ENCODE data around the gene CELF3. TPM values are rescaled to one million over a fixed set of nuclear protein-coding genes. Genes with fewer than 3 reads are reported as not detected.

CELF3 gene
- total RNA-seq = not detected in 2 replicates

GRCh38 chr1:151716771-151717631 is at the start of gene CELF3:
CELF3 (minus strand) TSS chr1:151716803; CDS start chr1:151716020, 783 bp downstream.

GRCh38 chr1:151762941-151763921 is 46.6 kb upstream of the CELF3 start, which contains the start of gene MRPL9:
MRPL9 (minus strand) TSS chr1:151763496; CDS start chr1:151763479, 17 bp downstream.

DNA sequence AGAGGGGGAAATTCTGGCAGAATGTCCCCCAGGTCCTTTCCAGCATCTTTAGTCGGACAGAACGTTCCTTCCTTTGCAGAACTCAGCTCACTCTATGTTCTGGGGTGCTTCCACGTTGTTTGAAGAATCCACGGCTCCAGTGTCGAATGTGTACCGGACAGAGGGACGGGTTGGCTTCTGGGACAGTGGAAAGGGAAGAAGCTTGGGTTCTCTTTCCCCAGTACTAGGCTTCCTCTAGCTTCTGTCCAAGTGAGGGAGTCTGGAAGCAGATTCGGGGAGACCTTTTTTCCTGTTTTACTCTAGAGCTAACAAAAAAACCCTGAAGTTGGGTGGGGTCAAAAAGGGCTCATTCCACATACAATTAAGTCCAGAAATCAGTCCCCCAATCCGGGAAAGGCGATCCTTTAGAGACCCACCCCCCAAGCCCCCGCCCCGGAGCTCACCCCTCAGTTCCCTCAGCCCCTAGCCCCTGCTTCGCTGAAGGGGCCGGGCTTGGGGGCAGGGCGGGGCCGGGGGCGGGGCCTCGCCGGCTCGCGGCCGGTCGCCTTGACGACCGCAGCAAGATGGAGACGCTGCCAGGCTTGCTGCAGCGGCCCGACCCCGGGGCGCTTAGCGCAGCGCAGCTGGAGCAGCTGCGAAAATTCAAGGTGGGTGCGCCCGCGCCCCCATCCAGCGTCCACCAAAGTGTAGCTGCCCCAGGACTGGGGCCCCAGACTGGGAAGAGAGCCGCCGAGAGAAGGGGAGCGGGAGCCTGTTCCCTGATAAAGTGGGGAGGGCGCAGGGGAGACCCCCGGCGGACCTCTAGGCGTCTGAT is 4.6 kb upstream of the CELF3 start, which contains the start of gene RIIAD1:
Gene RIIAD1, plus strand, starts transcription at position 549 of the 814 bp plus-strand sequence. Its CDS starts 15 bp downstream, at position 564.

Other genes starting within 250 kb of the CELF3 start
- 3.4 and 4.6 TPM in 2 replicates for gene CGN, start 205.4 kb downstream of the CELF3 start, total RNA-seq
- 15.1 and 50.6 TPM in 2 replicates for gene TUFT1, start 176.5 kb downstream of the CELF3 start, total RNA-seq
- 18.8 and 19.0 TPM in 2 replicates for gene SNX27, start 104.8 kb downstream of the CELF3 start, total RNA-seq
- not detected in 2 replicates for gene RIIAD1, start 4.7 kb upstream of the CELF3 start, total RNA-seq
- 69.9 and 101 TPM in 2 replicates for gene MRPL9, start 46.7 kb upstream of the CELF3 start, total RNA-seq
- gene TDRKH, start 73.7 kb upstream of the CELF3 start, total RNA-seq = 5.1 and 7.7 TPM in 2 replicates
- gene LINGO4, start 88.6 kb upstream of the CELF3 start, total RNA-seq = not detected in 2 replicates
- 0.48 and 1.9 TPM in 2 replicates for gene RORC, start 115.0 kb upstream of the CELF3 start, total RNA-seq
- gene C2CD4D, start 123.0 kb upstream of the CELF3 start, total RNA-seq = under 0.01 TPM in 1 of 2 replicates, not detected in the other
- gene THEM5, start 136.9 kb upstream of the CELF3 start, total RNA-seq = not detected in 2 replicates
- 4.6 and 9.8 TPM in 2 replicates for gene THEM4, start 192.7 kb upstream of the CELF3 start, total RNA-seq